Stomach (tissue), 4 donors: ENCODE measurements around the gene STXBP3.

Experiments used
- CTCF ChIP-seq, 7 experiments: fragments of 450-650 bp in 4 of 7; fragments of 200-600 bp in 3 of 7; sonication (generic) in 3 of 7; IDR thresholded peaks; one replicate each; pipeline ENCODE4 v1.5.1; 2016 to 2019; ENCODE audit warnings: antibody characterized with exemption in 7 of 7, control low read depth in 2 of 7, mild to moderate bottlenecking in 1 of 7
- POLR2A ChIP-seq, 4 donors: fragments of 450-650 bp; IDR thresholded peaks; one replicate each; pipeline ENCODE4 v1.6.1; 2016; ENCODE audit warnings: antibody characterized with exemption in 4 of 4, control low read depth in 2 of 4, mild to moderate bottlenecking in 1 of 4, moderate library complexity in 1 of 4

- TF ChIP-seq CTCF (IDR thresholded peaks at IDR 0.05) (peak in 5 of 7 experiments; percentile 88 to 96 (median 94)), POLR2A (IDR thresholded peaks at IDR 0.05) (peak in 3 of 4 donors; percentile 97 to 99 (median 98))
Measured at GRCh38 chr1:108746382-108747170, at the start of gene STXBP3.
